GM18861 (cell line): ENCODE measurements around the gene RNF207.

ENCODE experiments used
- ATAC-seq: cut with Tn5 transposase; IDR thresholded peaks from one replicate; pipeline ENCODE4 v1.9.1; 2021; ENCODE audit not compliant: unreplicated experiment

The RNF207 gene

GRCh38 chr1:6247651-6248050 is 41.7 kb downstream of the RNF207 start:
- no peak for ATAC-seq

GRCh38 chr1:6248161-6248776 is 42.4 kb downstream of the RNF207 start:
- no peak for ATAC-seq

GRCh38 chr1:6248932-6249738 is 43.2 kb downstream of the RNF207 start:
- ATAC-seq = no peak

GRCh38 chr1:6249739-6250689 is 44.1 kb downstream of the RNF207 start:
- ATAC-seq = no peak

GRCh38 chr1:6251233-6251632 is 45.3 kb downstream of the RNF207 start:
- no peak for ATAC-seq

GRCh38 chr1:6251681-6252373 is 45.9 kb downstream of the RNF207 start:
- no peak for ATAC-seq

GRCh38 chr1:6252374-6252710 is 46.4 kb downstream of the RNF207 start:
- no peak for ATAC-seq

GRCh38 chr1:6253380-6253779 is 47.5 kb downstream of the RNF207 start:
- no peak for ATAC-seq

GRCh38 chr1:6254691-6255090 is 48.8 kb downstream of the RNF207 start:
- ATAC-seq = no peak

- ATAC-seq = no peak
Measured at GRCh38 chr1:6256645-6257044, 50.7 kb downstream of the RNF207 start.

GRCh38 chr1:6257541-6258069 is 51.7 kb downstream of the RNF207 start:
- no peak for ATAC-seq

GRCh38 chr1:6258675-6259074 is 52.8 kb downstream of the RNF207 start:
- ATAC-seq = no peak

GRCh38 chr1:6259491-6260362 is 53.8 kb downstream of the RNF207 start:
- ATAC-seq = no peak

GRCh38 chr1:6260433-6260934 is 54.6 kb downstream of the RNF207 start:
- ATAC-seq = no peak

GRCh38 chr1:6260961-6261614 is 55.2 kb downstream of the RNF207 start, which contains the start of gene GPR153:
Gene GPR153, minus strand, starts transcription at chr1:6261098. Its CDS starts 6,193 bp downstream, at chr1:6254905.
- ATAC-seq = no peak

GRCh38 chr1:6261615-6261995 is 55.7 kb downstream of the RNF207 start:
- ATAC-seq = no peak

GRCh38 chr1:6262555-6263420 is 56.9 kb downstream of the RNF207 start:
- no peak for ATAC-seq

- ATAC-seq = no peak
Measured at GRCh38 chr1:6263716-6264115, 57.8 kb downstream of the RNF207 start.
